Activated CD4-positive, alpha-beta T cell treated with anti-CD3 and anti-CD28 coated beads for 36 hours (primary cell): Measurements from ENCODE around the gene GPX7. TPM values are rescaled to one million over a fixed set of nuclear protein-coding genes. Genes with fewer than 3 reads are reported as not detected.

Source experiments
- ATAC-seq: fragments of 200-7000 bp; cut with Tn5 transposase; one replicate; pipeline ENCODE4 v1.10.0; 2021; ENCODE audit warnings: mild to moderate bottlenecking, moderate library complexity
- CTCF ChIA-PET: fragments of 350-600 bp; sonication (Branson Sonifier 250); formaldehyde crosslinking; loops from one replicate; lab custom pipeline; 2021; ENCODE audit warnings: antibody characterized with exemption; lab: Charles Lee
- POLR2A ChIA-PET: fragments of 350-600 bp; sonication (Branson Sonifier 250); formaldehyde crosslinking; loops from one replicate; lab custom pipeline; 2021; ENCODE audit warnings: antibody characterized with exemption, inconsistent platforms; lab: Charles Lee
- DNase-seq: peaks from one replicate; pipeline ENCODE4 v3.0.0-alpha.2; 2020
- H3K27ac Mint-ChIP-seq: one replicate; pipeline ENCODE4 v1.8.0; 2021; ENCODE audit warnings: mixed read lengths
- H3K27me3 Mint-ChIP-seq: one replicate; pipeline ENCODE4 v1.8.0; 2021; ENCODE audit warnings: mixed read lengths
- H3K36me3 Mint-ChIP-seq: one replicate; pipeline ENCODE4 v1.8.0; 2021; ENCODE audit warnings: low read depth, mixed read lengths
- H3K4me1 Mint-ChIP-seq: one replicate; pipeline ENCODE4 v1.8.0; 2021; ENCODE audit warnings: mixed read lengths
- H3K4me3 Mint-ChIP-seq: one replicate; pipeline ENCODE4 v1.8.0; 2021; ENCODE audit warnings: mild to moderate bottlenecking, moderate library complexity, mixed read lengths
- H3K9me3 Mint-ChIP-seq: one replicate; pipeline ENCODE4 v1.8.0; 2021; ENCODE audit warnings: low read depth, mixed read lengths
- intact Hi-C, 2 experiments: fragments of 100-400 bp; cut with DNase I in 1 of 2; cut with micrococcal nuclease in 1 of 2; formaldehyde crosslinking; loops; one replicate each; pipeline versions ENCODE4 v1.14.2 to v1.15.1; 2022 to 2024; cut with DNase I, micrococcal nuclease
- total RNA-seq, 2 experiments: library from RNA; stranded (reverse); gene quantifications; one replicate each; pipeline ENCODE4 v1.2.3, GENCODE V29; 2021

Gene GPX7
- total RNA-seq = 10 to 100 TPM; 19.0 to 23.1 TPM

DNA sequence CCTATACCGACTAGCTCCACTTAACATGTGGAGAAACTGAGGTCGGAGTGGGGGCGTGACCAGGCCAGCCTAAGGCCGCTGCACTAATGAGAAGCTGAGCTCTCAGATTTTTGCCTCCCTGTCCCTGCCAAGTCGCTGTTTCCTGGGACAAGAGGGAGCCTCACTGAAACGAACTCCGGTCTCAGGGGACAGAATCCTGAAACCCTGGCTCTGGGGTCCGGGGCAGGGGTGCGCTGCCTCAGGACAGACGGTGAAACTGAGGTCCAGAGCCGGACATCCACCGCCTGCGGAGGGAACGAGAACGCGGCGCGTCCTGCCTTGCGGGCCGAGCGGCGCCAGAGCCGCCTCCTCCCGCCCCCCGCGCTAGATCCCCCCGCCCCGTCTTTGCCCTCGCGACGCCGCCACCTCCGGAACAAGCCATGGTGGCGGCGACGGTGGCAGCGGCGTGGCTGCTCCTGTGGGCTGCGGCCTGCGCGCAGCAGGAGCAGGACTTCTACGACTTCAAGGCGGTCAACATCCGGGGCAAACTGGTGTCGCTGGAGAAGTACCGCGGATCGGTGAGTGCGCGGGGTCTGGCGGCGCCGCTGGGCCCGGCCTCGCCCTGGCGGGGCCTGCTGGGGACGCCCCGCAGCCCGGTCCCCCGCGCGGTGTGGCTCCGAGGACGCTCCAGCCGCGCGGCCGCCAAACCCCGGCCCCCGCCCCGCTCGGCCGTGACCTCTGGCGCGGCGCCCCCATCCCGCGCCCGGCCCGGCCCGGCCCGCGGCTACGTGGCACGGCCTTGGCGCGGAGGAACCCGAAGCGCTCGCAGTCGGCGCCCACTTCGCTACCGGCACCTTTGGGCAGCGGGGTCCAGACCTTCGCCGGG, at the start of gene GPX7:
Gene GPX7, plus strand, starts transcription at position 381 of the 865 bp plus-strand sequence. Its CDS starts 39 bp downstream, at position 420.
- Mint-ChIP-seq H3K4me3 (peak within 1 kb of the TSS; percentile 86), H3K27me3 (no peaks in the 10 kb centered on the region), H3K36me3 (peaks cover 16% of the 10 kb centered on the region), H3K9me3 (peaks cover 3% of the 10 kb centered on the region), H3K4me1 (peaks cover 40% of the 10 kb centered on the region), H3K27ac (peak within 1 kb of the TSS; percentile 94)
- ChIA-PET CTCF (interaction anchor here (0.8 to 1.0 kb wide), 2 partner anchors 49 to 197 kb away, joined by 4 read pairs; partner anchors contain the start of gene TUT4), POLR2A (interaction anchor here (0.8 to 1.0 kb wide), 2 partner anchors 24 to 49 kb away, joined by 4 read pairs; partner anchors contain the start of gene TUT4)
- DNase-seq = peak; percentile 72
- ATAC-seq = peak; percentile 70
- intact Hi-C loops = loop anchor here (1.0 to 5.0 kb wide), 6 partner anchors 31 to 235 kb away; partner anchors contain the start of genes TUT4 (in 2 of the 2), CC2D1B (in 1 of the 2) and SHISAL2A (in 1 of the 2)

DNA sequence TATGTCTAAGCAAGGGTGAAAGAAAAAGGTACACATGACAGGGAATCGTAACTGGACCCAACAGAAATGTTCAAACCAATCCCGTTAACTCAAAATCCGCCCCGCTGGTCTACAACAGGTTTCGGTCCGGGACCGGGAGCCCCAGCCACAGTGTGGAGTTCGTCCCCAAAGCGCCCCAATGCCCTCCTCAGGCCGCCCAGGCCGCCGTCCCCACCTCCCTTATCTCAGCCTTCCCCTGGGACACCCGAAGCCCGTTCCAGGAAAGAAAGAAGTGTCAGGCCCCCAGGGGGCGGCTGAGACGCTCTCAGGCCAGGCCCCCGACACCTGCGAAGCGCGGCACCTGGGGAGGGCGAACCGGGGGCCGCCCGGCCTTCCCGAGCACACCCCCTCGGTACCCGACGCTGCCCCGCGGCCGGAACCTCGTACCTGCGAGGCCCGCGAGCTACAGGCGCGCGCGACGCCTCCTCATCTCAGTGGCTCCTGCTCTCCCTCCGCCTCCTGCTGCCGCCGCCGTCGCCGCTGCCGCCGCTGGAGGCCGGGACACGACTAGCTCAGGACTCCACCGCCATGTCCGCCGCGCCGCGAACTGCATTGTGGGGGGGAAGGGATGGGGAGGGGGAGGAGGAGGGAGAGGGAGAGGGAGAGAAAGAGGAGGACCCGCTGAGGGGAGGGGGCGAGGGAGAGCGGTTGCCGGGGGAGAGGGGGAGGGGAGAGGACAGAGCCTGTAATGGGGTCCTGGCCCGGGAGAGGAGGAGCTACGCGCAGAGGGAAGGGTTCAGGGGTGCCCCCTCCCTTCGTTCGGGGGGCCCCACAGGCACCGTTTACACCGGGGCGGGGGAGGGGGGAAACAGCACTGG, 49.4 kb upstream of the GPX7 start, which contains the start of gene TUT4:
Gene TUT4, minus strand, starts transcription at position 588 of the 857 bp plus-strand sequence. CDS start 26,812 bp downstream, outside the sequence.
- Mint-ChIP-seq H3K27me3 (no peaks in the 10 kb centered on the region), H3K4me3 (no peak within 1 kb of the TSS), H3K4me1 (peaks cover 34% of the 10 kb centered on the region), H3K9me3 (no peaks in the 10 kb centered on the region), H3K36me3 (no peaks in the 10 kb centered on the region), H3K27ac (peak within 1 kb of the TSS; percentile 84)
- ChIA-PET POLR2A (interaction anchor here (0.6 to 2.0 kb wide), 10 partner anchors 13 to 346 kb away, joined by 3 to 18 read pairs (median 4); partner anchors contain the start of genes ORC1, PRPF38A and SHISAL2A), CTCF (interaction anchor here (0.8 to 1.4 kb wide), 5 partner anchors 49 to 438 kb away, joined by 3 to 4 read pairs (median 3); no protein-coding TSS in a partner anchor)
- intact Hi-C loops = loop anchor here (1.0 to 10.0 kb wide), 24 partner anchors 32 to 772 kb away; partner anchors contain the start of genes CC2D1B (in 2 of the 2), GPX7 (in 2 of the 2), NRDC (in 2 of the 2) and ORC1 (in 2 of the 2)
- DNase-seq (peak; percentile 90), ATAC-seq (peak; percentile 57)

DNA sequence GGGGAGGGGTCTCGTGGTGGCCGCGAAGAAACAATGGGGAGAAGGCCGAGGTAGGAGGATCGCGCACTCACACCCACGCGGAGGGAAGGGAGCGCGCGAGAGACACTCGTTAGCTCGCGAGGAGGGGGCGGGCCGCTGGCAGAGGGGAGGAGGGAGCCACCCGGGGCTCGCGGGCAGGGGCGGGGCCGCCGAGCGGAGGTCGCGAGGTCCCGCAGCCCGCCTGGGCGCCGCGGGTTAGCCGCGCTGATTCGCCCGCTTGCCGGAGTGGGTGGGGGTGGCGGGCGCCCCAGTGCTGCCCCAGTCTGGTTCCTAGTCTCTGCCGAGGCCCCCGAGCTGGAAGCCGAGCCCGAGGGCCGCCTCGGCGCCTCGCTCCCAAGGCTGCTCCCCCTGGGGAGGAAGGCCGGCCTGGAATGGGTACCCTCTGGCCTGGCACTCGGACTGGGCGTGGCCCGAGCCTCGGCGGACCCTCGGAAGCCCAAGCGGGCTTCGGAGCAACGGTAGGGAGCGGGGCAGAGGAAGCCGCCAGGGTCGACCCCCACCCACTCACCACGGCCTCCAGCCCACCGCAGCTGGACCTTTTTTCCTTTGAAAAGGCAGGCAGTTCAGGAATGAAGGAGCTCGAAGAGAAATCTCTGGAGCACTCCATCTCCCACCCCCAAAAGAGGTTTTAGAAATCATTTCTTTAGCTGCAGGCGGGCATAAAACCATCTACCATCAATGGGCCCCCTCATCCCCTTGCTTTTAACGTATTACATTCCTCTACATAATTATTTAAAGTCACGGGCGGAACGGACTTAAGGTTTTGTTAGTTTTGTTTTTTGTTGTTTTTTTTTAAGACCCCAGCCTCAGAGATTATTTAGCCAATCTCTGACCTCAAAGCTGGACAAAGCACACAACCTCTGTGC, 48.6 kb upstream of the GPX7 start:
- Mint-ChIP-seq H3K4me1 (peaks cover 34% of the 10 kb centered on the region), H3K36me3 (no peaks in the 10 kb centered on the region), H3K27me3 (no peaks in the 10 kb centered on the region), H3K9me3 (no peaks in the 10 kb centered on the region), H3K27ac (peak overlapping the region; percentile 84), H3K4me3 (no peak overlapping the region)
- ATAC-seq (peak; percentile 83), DNase-seq (peak; percentile 96)
- intact Hi-C loops = loop anchor here (1.0 to 10.0 kb wide), 23 partner anchors 36 to 771 kb away; partner anchors contain the start of genes CC2D1B (in 2 of the 2), GPX7 (in 2 of the 2), NRDC (in 2 of the 2) and ORC1 (in 2 of the 2)
- ChIA-PET POLR2A (interaction anchor here (0.6 to 2.0 kb wide), 9 partner anchors 14 to 150 kb away, joined by 3 to 18 read pairs (median 5); partner anchors contain the start of genes ORC1, PRPF38A and SHISAL2A), CTCF (interaction anchor here (0.8 to 1.5 kb wide), 7 partner anchors 10 to 437 kb away, joined by 3 to 4 read pairs (median 3); no protein-coding TSS in a partner anchor)

DNA sequence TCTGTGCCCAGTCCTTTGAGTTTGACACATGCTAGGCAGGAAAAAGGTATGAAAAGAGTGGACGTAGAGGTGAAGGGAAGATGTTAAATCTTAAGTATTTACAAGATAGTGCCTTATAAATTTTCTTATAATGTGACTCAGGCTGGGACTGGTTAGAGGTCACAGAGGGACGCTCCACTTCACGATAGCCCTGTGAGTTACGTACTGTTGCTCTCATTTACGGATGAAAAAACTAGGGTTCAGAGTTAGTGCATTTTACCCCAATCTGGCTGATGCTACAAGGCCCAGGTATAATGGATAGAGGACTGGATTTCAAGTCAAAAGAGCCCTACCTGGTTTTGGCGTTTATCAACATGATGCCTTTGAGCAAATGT, 47.9 kb upstream of the GPX7 start:
- CTCF ChIA-PET = interaction anchor here (1.0 to 1.5 kb wide), 2 partner anchors 11 to 32 kb away, joined by 3 read pairs; no protein-coding TSS in a partner anchor
- intact Hi-C loops = loop anchor here (5.0 to 10.0 kb wide), 7 partner anchors 37 to 771 kb away; partner anchors contain the start of genes CPT2 (in 1 of the 2), ECHDC2 (in 1 of the 2), GPX7 (in 1 of the 2) and LRP8 (in 1 of the 2)
- Mint-ChIP-seq H3K36me3 (no peaks in the 10 kb centered on the region), H3K27ac (peak overlapping the region; percentile 69), H3K27me3 (no peaks in the 10 kb centered on the region), H3K4me1 (peaks cover 27% of the 10 kb centered on the region), H3K4me3 (no peak overlapping the region), H3K9me3 (no peaks in the 10 kb centered on the region)
- POLR2A ChIA-PET = interaction anchor here (1.1 to 2.0 kb wide), 3 partner anchors 78 to 150 kb away, joined by 3 to 18 read pairs (median 4); partner anchors contain the start of genes ORC1, PRPF38A and SHISAL2A
- no peak for DNase-seq
- no peak for ATAC-seq

DNA sequence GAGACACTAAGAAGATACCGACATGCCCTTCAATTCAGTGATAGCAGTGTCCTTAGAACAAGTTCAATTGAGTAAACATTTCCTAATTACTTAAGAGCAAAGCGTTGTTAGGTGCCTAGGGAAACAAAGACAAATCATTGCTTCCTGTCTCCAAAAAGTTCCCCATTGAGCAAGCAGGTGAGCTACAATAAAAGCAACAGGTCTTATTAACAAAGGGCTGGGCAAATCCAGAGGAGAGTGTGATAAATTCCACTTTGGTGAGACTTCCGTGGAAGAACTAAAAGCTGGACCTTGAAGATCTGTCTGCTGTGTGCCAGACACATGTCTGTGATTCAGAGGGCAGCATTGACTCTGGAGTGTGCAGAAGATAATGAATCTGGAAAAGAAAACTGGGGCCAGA, 47.4 kb upstream of the GPX7 start:
- ATAC-seq (no peak), DNase-seq (no peak)
- intact Hi-C loops = loop anchor here (5.0 to 10.0 kb wide), 7 partner anchors 37 to 770 kb away; partner anchors contain the start of genes CPT2 (in 1 of the 2), ECHDC2 (in 1 of the 2), GPX7 (in 1 of the 2) and LRP8 (in 1 of the 2)
- Mint-ChIP-seq H3K4me1 (peaks cover 22% of the 10 kb centered on the region), H3K36me3 (no peaks in the 10 kb centered on the region), H3K4me3 (no peak overlapping the region), H3K27me3 (no peaks in the 10 kb centered on the region), H3K9me3 (no peaks in the 10 kb centered on the region), H3K27ac (peak overlapping the region; percentile 1)
- ChIA-PET POLR2A (interaction anchor here (1.1 kb wide), 1 partner anchor 123 kb away, joined by 3 read pairs; no protein-coding TSS in a partner anchor), CTCF (interaction anchor here (1.5 kb wide), 1 partner anchor 31 kb away, joined by 3 read pairs; no protein-coding TSS in a partner anchor)

DNA sequence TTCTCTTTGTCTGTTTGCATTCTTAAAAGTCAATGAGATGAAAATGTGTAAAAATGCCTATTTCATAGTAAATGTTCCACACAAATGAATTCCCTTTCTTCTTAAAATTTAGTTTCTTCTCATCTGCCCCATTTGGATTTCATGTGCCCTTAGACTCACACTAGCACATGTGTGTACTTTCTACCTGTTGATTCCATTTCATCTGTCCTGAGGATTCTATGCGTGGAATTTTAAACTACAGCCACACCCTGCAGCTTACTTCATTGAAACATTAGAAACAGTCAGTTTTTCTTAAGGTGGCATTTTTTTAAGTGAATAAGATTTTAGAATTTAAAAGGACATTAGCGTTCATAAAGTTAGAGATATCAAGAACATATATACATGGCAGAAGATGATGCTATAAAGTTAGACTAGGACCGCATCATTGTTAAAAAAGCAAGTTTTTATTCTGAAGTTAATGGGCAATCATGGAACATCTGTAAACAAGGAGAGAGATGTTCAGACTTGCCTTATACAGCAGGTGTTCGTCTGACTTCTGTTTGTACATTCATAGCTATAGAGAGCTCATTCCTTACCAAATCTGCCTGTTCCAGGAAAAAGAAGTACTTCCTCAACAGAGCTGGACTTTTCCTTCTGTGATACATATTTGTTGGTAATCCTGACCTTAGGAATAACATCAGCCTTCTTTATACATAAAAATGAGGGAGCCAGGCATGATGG, 45.4 kb upstream of the GPX7 start:
- Mint-ChIP-seq H3K4me1 (peaks cover 14% of the 10 kb centered on the region), H3K9me3 (no peaks in the 10 kb centered on the region), H3K27ac (no peak overlapping the region), H3K27me3 (no peaks in the 10 kb centered on the region), H3K4me3 (no peak overlapping the region), H3K36me3 (no peaks in the 10 kb centered on the region)
- ATAC-seq (no peak), DNase-seq (no peak)
- CTCF ChIA-PET = interaction anchor here (0.6 to 1.4 kb wide), 2 partner anchors 78 to 153 kb away, joined by 3 to 5 read pairs; partner anchors contain the start of genes ORC1 and PRPF38A
- POLR2A ChIA-PET = no interaction called here
- intact Hi-C loops = loop anchor here in 1 of 2 experiments (10.0 kb wide), 2 partner anchors 368 to 768 kb away; partner anchors contain the start of genes ECHDC2, LRP8 and SCP2

DNA sequence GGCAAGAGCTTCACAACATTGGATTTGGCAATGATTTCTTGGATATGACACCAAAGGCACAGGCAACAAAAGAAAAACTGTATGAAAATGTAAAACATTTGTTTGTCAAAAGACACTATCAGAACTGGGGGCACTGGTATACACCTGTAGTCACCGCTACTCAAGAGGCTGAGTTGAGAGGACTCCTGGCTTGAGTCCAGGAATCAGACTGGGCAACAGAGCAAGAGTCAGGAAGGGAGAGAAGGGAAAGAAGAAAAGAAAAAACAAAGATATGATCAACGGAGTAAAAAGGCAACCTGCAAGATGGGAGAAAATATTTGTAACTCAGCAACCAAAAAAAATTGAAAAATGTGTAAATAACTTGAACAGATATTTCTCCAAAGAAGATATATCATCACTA, 43.2 kb upstream of the GPX7 start:
- H3K4me3 Mint-ChIP-seq = no peak overlapping the region
- no peaks in the 10 kb centered on the region for H3K9me3 Mint-ChIP-seq
- CTCF ChIA-PET = interaction anchor here (0.6 kb wide), 1 partner anchor 111 kb away, joined by 3 read pairs; no protein-coding TSS in a partner anchor
- POLR2A ChIA-PET = no interaction called here
- no peak overlapping the region for H3K27ac Mint-ChIP-seq
- ATAC-seq = no peak
- no peaks in the 10 kb centered on the region for H3K27me3 Mint-ChIP-seq
- intact Hi-C loops = loop anchor here in 1 of 2 experiments (10.0 kb wide), 2 partner anchors 366 to 766 kb away; partner anchors contain the start of genes ECHDC2, LRP8 and SCP2
- no peak for DNase-seq
- H3K4me1 Mint-ChIP-seq = peaks cover 12% of the 10 kb centered on the region
- no peaks in the 10 kb centered on the region for H3K36me3 Mint-ChIP-seq

GRCh38 chr1:52559875-52560274, 42.3 kb upstream of the GPX7 start:
- H3K4me1 Mint-ChIP-seq = peaks cover 3% of the 10 kb centered on the region
- POLR2A ChIA-PET = no interaction called here
- ATAC-seq (no peak), DNase-seq (no peak)
- H3K9me3 Mint-ChIP-seq = no peaks in the 10 kb centered on the region
- H3K27ac Mint-ChIP-seq = no peak overlapping the region
- CTCF ChIA-PET = interaction anchor here (0.6 kb wide), 2 partner anchors 112 to 139 kb away, joined by 3 read pairs; partner anchors contain the start of gene COA7
- no peaks in the 10 kb centered on the region for H3K27me3 Mint-ChIP-seq
- intact Hi-C loops = loop anchor here in 1 of 2 experiments (10.0 kb wide), 2 partner anchors 365 to 765 kb away; partner anchors contain the start of genes ECHDC2, LRP8 and SCP2
- H3K4me3 Mint-ChIP-seq = no peak overlapping the region
- no peaks in the 10 kb centered on the region for H3K36me3 Mint-ChIP-seq

DNA sequence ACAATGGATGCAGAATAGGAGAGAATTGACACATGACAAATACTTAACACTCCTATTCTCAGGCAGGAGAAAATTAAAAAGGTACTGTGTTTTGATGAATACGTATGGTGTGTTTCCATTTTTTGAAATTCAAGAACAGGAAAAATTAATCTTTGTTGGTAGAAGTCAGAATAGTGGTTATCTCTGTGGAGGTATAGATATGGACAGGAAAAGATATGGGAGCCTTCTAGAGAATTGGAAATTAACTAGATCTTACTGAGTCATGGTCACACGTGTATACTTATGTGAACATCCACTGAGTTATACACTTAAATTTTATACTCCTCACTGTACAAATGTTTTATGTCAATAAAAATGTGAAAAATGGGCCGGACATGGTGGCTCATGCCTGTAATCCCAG, 39.4 kb upstream of the GPX7 start:
- Mint-ChIP-seq H3K36me3 (no peaks in the 10 kb centered on the region), H3K4me3 (no peak overlapping the region), H3K9me3 (no peaks in the 10 kb centered on the region), H3K27ac (no peak overlapping the region), H3K27me3 (no peaks in the 10 kb centered on the region), H3K4me1 (no peaks in the 10 kb centered on the region)
- POLR2A ChIA-PET = no interaction called here
- no peak for DNase-seq
- no peak for ATAC-seq
- intact Hi-C loops = no loop called here
- CTCF ChIA-PET = no interaction called here
